NCI-H187 (cell line): ENCODE data around the gene SLC4A4.

Source experiments
- DNase-seq, 2 experiments: peaks; one replicate each; lab custom pipeline; 2025; lab: John Stamatoyannopoulos, UW

The SLC4A4 gene

DNA sequence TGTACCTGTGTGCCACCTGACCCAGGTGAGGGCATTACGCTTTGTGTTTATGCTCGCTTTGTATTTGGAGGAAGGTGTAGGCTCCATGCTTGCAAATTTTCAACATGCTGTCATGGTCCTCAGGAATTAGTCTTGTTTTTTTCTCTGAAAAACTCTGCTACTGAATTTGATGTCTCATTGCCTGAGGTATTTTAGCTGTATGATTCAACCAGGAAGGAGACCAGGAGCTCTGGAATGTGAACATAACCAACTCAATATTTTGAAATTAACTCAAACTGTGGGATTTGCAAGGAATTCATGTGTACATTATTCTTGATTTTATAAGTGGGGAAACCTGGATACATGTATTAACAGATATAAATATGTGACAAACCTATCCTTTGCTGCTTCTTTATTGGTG lies 134.1 kb downstream of the SLC4A4 start:
- DNase-seq = no peak

- DNase-seq = no peak
Measured at GRCh38 chr4:71473541-71474240, 134.9 kb downstream of the SLC4A4 start.

DNA sequence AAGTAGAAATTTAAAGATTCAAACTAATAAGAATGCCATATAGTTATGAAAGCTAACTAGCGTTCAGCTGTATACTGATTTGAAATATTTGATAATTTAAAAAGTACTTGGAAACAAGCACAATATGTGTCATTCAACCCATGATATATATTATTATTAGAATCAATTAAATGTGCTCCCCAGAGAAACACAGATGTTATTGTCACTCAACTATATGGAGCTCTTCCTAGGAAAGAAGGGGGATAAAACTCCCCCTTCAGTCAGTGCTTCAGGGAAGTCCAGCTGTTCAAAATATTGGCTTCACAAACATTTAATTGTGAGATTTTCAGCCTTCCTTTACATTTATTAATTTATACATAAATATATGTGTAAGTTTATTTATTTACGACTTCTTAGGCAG lies 135.9 kb downstream of the SLC4A4 start:
- no peak for DNase-seq

DNA sequence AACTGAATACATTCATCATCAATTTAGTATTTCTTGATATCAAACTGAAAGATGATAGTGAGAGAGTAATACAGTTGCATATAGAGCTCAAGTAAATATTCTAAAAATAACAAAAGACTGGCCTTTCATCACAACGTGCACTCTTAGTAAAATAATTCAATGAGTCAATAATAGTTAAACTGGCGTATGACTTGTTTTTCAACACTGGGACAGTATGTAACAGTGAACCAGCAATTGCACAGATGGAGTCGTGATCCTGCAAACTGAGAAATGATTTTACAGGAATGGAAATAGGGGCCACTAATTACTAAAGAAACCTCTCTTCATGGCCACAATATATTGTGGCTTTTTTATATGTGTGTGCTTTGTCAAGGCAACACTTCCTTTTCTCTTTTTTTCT lies 137.4 kb downstream of the SLC4A4 start:
- DNase-seq = no peak

- DNase-seq = no peak
Measured at GRCh38 chr4:71486550-71487343, 147.9 kb downstream of the SLC4A4 start.

GRCh38 chr4:71487344-71487920 lies 148.6 kb downstream of the SLC4A4 start:
- DNase-seq = no peak

DNA sequence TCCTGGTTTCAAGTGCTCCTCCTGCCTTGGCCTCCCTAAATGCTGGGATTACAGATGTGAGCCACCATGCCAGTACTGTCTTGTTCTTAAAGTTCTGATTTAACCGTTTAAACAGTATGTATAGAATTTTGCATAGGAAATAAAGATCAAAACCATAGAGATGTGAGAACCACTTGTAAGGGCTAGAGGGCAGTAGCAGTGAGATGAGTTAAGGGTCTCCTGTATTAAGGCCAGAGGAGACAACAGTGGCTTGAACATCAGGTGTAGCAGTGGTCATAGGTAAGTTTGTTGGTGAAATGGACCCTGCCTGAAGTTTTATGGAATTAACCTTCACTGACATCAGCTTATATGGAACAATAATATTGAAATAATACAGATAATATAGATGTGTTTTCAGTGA lies 155.7 kb downstream of the SLC4A4 start:
- no peak for DNase-seq

DNA sequence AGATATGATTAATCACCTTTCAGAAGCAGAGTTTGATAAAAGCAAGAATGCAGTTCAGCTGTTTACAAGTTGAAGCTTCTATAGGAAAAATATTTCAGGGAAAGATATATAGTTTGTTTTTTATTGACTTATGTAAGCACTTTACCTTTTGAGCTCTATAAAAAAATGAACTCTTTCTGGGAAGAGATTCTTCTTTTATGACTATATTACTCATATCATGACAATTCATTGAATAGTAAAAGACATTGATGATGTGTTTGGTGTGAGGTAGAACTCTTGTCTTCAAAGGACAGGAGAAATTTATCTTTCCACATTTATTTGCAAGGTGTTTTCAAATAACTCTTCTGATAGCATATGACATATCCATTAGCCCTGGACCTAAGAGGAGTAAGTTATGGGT lies 156.6 kb downstream of the SLC4A4 start:
- no peak for DNase-seq

DNA sequence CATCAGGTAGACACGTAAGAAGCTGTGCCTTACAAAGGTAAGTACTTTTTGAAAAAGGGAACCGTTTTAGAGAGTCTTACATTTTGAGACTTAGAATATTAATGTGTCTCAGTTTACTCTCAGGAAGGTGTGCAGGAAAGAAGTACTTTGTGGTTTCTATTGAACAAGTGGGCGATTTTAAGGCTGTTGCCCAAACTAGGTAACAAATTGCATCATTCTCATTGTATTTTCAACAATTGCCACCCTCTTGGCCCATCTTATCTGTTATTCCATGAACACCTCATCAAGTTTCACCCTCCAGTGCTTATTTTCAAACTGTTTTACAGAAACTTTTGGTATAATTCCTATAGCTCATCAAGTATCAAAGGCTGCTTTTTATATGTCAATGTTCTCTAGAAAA lies 158.3 kb downstream of the SLC4A4 start:
- no peak for DNase-seq

DNA sequence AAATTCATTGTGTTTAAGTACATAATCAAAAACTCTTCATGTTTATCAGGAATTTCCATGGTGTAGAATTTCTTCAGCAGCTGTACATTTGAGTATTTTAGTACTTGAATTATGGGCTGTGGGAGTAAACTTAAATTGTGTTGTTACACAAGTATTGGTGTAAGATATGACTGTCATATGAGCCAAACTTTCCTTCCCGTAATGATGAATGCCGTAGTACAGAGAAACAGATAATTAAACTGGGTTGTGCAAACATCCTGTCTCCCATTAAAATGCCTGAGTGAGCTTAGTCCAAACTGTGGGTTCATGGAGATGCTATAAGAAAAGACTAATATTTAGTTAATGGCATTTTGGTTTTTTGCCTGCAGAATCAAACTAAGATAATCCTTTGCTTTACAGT lies 159.2 kb downstream of the SLC4A4 start:
- DNase-seq = no peak

DNA sequence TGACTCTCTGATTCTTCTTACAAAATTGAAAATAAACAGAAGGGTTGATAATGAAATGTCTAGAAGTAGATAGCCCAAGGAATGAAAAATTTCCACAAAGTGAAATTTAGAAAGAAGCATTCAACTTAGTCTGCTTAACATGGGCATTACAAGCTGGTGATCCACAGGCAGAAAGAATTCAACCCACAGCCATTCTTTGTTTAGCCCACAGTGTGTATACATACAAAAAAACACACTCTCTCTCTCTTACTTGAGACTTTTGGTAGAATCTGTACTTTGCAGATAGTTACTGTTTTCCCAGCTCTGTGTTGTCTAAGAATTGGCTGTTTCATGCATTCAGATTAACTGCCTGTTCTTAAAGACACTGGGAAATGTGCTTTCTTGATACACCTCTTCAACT lies 159.8 kb downstream of the SLC4A4 start:
- no peak for DNase-seq

- no peak for DNase-seq
Measured at GRCh38 chr4:71501992-71502391, 163.2 kb downstream of the SLC4A4 start.

DNA sequence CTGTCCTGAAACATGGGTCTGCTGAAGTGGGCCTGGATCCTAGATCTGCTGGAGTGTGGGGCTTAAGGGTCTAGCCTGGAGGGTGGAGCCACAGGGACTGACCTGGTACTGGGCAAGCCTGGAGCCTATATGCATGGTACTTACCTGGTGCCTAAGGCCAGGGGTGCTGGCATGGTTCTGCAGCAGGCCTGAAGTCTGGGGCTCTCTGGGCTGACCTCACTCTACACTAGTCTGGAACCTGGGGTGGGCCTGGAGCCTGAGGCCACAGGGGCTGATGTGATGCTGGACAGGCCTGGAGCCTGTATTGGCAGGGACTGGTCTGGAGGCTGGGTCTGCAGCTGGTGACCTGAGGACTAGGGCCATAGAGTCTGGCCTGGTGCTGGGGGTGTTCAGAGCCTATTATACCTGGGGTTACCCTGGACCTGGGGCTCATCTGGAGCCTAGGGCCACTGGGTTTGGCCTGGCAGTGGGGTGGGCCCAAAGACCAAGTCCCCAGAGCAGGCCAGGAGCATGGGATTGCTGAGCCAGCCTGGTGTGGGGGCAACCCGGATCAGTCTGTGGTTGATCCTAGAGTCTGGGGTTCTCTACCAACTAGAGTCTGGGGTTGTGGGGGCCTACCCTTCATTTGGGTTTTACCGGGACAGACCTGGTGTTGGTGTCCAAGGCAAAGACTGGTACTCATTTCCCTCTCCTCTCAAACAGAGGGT lies 179.6 kb downstream of the SLC4A4 start:
- no peak for DNase-seq

- no peak for DNase-seq
Measured at GRCh38 chr4:71520308-71520707, 181.5 kb downstream of the SLC4A4 start.

- no peak for DNase-seq
Measured at GRCh38 chr4:71520850-71521249, 182.0 kb downstream of the SLC4A4 start.

GRCh38 chr4:71524756-71525155 lies 185.9 kb downstream of the SLC4A4 start:
- DNase-seq = no peak

GRCh38 chr4:71526637-71527406 lies 188.0 kb downstream of the SLC4A4 start:
- DNase-seq = no peak

DNA sequence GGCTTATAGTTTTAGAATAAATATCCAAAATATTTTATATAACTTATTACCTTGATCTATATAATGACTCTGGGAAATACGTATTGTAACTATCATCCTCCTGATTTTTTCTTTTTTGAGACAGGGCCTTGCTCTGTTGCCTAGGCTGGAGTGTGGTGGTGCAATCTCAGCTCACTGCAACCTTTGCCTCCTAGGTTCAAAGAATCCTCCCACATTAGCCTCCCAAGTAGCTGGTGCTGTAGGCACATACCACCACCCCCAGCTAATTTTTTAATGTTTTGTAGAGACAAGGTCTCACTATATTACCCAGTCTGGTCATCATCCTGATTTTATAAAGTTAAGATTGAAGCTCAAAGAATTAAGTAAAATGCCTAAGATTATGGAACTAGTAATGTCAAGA lies 193.6 kb downstream of the SLC4A4 start:
- no peak for DNase-seq

DNA sequence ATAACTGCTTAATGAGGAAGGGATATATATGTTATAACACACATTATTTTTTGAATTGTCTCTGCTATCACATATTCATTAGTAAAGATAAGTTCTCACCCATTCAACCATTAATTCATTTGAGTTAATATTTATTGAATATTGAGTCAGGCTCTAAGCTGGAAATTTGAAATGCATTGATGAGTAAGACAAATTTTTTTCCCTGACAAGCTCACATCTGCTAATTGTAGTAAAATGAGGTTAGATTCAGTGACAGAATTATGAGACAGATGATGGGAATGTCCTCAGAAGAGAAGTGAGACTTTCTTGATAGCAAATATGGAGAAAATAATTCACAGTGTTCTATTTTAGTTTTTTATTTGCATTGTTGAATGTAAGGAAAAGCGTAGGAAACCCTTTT lies 194.3 kb downstream of the SLC4A4 start:
- no peak for DNase-seq

- no peak for DNase-seq
Measured at GRCh38 chr4:71537551-71538065, 198.8 kb downstream of the SLC4A4 start.

DNA sequence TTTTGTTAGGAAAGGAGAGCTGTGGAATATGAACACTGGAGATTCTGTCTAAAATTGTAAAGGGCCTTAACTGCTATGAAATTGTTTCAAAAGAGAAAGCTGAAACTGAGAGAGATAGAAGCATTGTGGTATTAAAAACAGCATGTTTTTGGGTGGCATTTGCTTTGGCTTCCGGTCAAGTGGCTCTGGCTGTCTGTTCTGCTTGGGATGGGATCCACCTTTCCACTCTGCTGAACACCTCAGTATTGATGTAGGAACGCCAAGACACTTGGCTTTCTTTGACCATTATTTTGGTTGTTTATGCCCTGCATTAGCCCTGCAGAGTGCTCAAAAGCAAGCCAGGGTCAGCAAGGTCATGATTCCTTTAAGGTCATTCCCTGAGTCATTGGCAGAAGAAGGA lies 199.7 kb downstream of the SLC4A4 start:
- DNase-seq = no peak
